Activated CD4-positive, alpha-beta T cell treated with anti-CD3 and anti-CD28 coated beads, Interleukin-2, amount 50 U/mL, for 24 hours (primary cell): ENCODE results near the gene NTNG2.

Experiments used
- DNase-seq, 2 donors: peaks; one replicate each; pipeline ENCODE4 v3.0.0-alpha.2; 2020; ENCODE audit warnings: low read depth in 1 of 2, low spot score in 1 of 2

The NTNG2 gene

GRCh38 chr9:132146039-132146438, 15.8 kb upstream of the NTNG2 start:
- DNase-seq = no peak

GRCh38 chr9:132146575-132146974, 15.3 kb upstream of the NTNG2 start:
- no peak for DNase-seq

- DNase-seq = no peak
Observed at GRCh38 chr9:132147331-132147730, 14.5 kb upstream of the NTNG2 start.

- DNase-seq = no peak
Observed at GRCh38 chr9:132147839-132148238, 14.0 kb upstream of the NTNG2 start.

- DNase-seq = no peak
Observed at GRCh38 chr9:132150256-132150655, 11.6 kb upstream of the NTNG2 start.

- no peak for DNase-seq
Observed at GRCh38 chr9:132151118-132151517, 10.7 kb upstream of the NTNG2 start.

GRCh38 chr9:132152231-132152630, 9.6 kb upstream of the NTNG2 start:
- no peak for DNase-seq

- no peak for DNase-seq
Observed at GRCh38 chr9:132154863-132155567, 6.8 kb upstream of the NTNG2 start.

- DNase-seq = no peak
Observed at GRCh38 chr9:132155568-132155895, 6.3 kb upstream of the NTNG2 start.

GRCh38 chr9:132156262-132156661, 5.6 kb upstream of the NTNG2 start:
- DNase-seq = no peak

- no peak for DNase-seq
Observed at GRCh38 chr9:132157347-132158116, 4.3 kb upstream of the NTNG2 start.

- DNase-seq = peak; percentile 15 to 48
Observed at GRCh38 chr9:132160802-132161742, 786 bp upstream of the NTNG2 start.

- DNase-seq = no peak
Observed at GRCh38 chr9:132162764-132163456, 1.1 kb downstream of the NTNG2 start.

GRCh38 chr9:132163457-132163875, 1.6 kb downstream of the NTNG2 start:
- no peak for DNase-seq

- DNase-seq = no peak
Observed at GRCh38 chr9:132163876-132164603, 2.2 kb downstream of the NTNG2 start.

GRCh38 chr9:132164604-132165362, 2.9 kb downstream of the NTNG2 start:
- no peak for DNase-seq

GRCh38 chr9:132166599-132166998, 4.7 kb downstream of the NTNG2 start:
- no peak for DNase-seq

- DNase-seq = no peak
Observed at GRCh38 chr9:132167192-132167591, 5.3 kb downstream of the NTNG2 start.

- no peak for DNase-seq
Observed at GRCh38 chr9:132168347-132168746, 6.5 kb downstream of the NTNG2 start.

- no peak for DNase-seq
Observed at GRCh38 chr9:132168851-132169250, 7.0 kb downstream of the NTNG2 start.
